Testis (tissue), 3 donors: ENCODE results near the gene DRAXIN. TPM values are rescaled to one million over a fixed set of nuclear protein-coding genes. Genes with fewer than 3 reads are reported as not detected.

Experiments used
- DNase-seq: peaks from one replicate; pipeline ENCODE4 v3.0.0-alpha.2; 2019
- H3K27ac ChIP-seq, 2 donors: fragments of 200-600 bp; sonication (generic); one replicate each; pipeline ENCODE4 v1.5.1; 2019
- H3K27me3 ChIP-seq: fragments of 200-600 bp; sonication (generic); one replicate; pipeline ENCODE4 v1.5.1; 2019
- H3K36me3 ChIP-seq: fragments of 200-600 bp; sonication (generic); one replicate; pipeline ENCODE4 v1.5.1; 2017; ENCODE audit warnings: low read depth; ENCODE audit errors: missing control alignments
- H3K4me1 ChIP-seq: fragments of 200-600 bp; sonication (generic); one replicate; pipeline ENCODE4 v1.5.1; 2019
- H3K4me3 ChIP-seq, 2 donors: fragments of 200-600 bp; sonication (generic); one replicate each; pipeline ENCODE4 v1.5.1; 2017 to 2019
- H3K9me3 ChIP-seq: fragments of 200-600 bp; sonication (generic); one replicate; pipeline ENCODE4 v1.5.1; 2017
- CTCF ChIP-seq, 3 experiments: fragments of 450-650 bp in 2 of 3; fragments of 200-600 bp in 1 of 3; sonication (generic) in 1 of 3; IDR thresholded peaks; one replicate each; pipeline ENCODE4 v1.5.1; 2016 to 2019; ENCODE audit warnings: antibody characterized with exemption in 3 of 3, mild to moderate bottlenecking in 2 of 3, moderate library complexity in 1 of 3
- POLR2A ChIP-seq: fragments of 450-650 bp; IDR thresholded peaks from one replicate; pipeline ENCODE4 v1.6.1; 2017; ENCODE audit warnings: antibody characterized with exemption, mild to moderate bottlenecking, moderate library complexity
- WGBS, 2 donors: methylation state at CpG; one replicate each; pipeline ENCODE4 v1.1.5; 2018; 5-methylcytosine and 5-hydroxymethylcytosine counted together
- intact Hi-C: fragments of 100-400 bp; cut with DNase I; formaldehyde crosslinking; loops from one replicate; pipeline ENCODE4 v1.15.1; 2023; ENCODE audit warnings: low total_unique reads
- polyA plus RNA-seq: library from polyadenylated mRNA; stranded (reverse); fragments of 350-450 nt; fragmentation: Illumina TruSeq; extraction: RNeasy Lipid Tissue Mini Kit (QIAGEN cat#74804); gene quantifications from one replicate; pipeline ENCODE4 v1.2.3, GENCODE V29; 2014; ENCODE audit warnings: low read depth, low replicate concordance; ENCODE audit not compliant: insufficient read depth
- total RNA-seq, 2 donors: library from RNA; depleted of rRNA; stranded (reverse); fragments of >200 nt; gene quantifications; one replicate each; pipeline ENCODE4 v1.2.3, GENCODE V29; 2016

Gene DRAXIN
- total and polyA plus RNA-seq, 3 donors from 2014 or later: 0.53 to 0.93 (median 0.79) TPM

- intact Hi-C loops: no loop called here
- WGBS, 2 donors: 0 to 7% methylated on average over 7 to 52 of the region's 94 CpGs
- no peaks in the 10 kb centered on the region for H3K36me3 ChIP-seq
- peak within 1 kb of the TSS; percentile 38 to 55 for H3K27ac ChIP-seq
- peak within 1 kb of the TSS; percentile 71 for H3K4me3 ChIP-seq
- peaks cover 23% of the 10 kb centered on the region for H3K4me1 ChIP-seq
- no peaks in the 10 kb centered on the region for H3K27me3 ChIP-seq
- DNase-seq: peak; percentile 53
- no peak for TF ChIP-seq POLR2A
- no peak for TF ChIP-seq CTCF (IDR thresholded peaks at IDR 0.05)
- no peaks in the 10 kb centered on the region for H3K9me3 ChIP-seq
These were observed 37.2 kb upstream of the DRAXIN start, which contains the start of the genes FBXO2 and FBXO44 for GRCh38 chr1:11654137-11654938. Gene FBXO2, minus strand, starts transcription at chr1:11654429. Its CDS starts 89 bp downstream, at chr1:11654340. Gene FBXO44, plus strand, starts transcription at chr1:11654877. Its CDS starts 959 bp downstream, at chr1:11655836.

GRCh38 chr1:11654939-11655808, 36.3 kb upstream of the DRAXIN start:
- H3K27ac ChIP-seq: peak overlapping the region in 1 of 2 donors; percentile 39
- 7 to 8% methylated on average over 8 to 26 of the region's 45 CpGs for WGBS, 2 donors
- DNase-seq: no peak
- H3K9me3 ChIP-seq: no peaks in the 10 kb centered on the region
- no peaks in the 10 kb centered on the region for H3K36me3 ChIP-seq
- TF ChIP-seq CTCF (IDR thresholded peaks at IDR 0.05) (no peak), POLR2A (no peak)
- H3K4me1 ChIP-seq: peaks cover 15% of the 10 kb centered on the region
- peak overlapping the region; percentile 71 for H3K4me3 ChIP-seq
- no peaks in the 10 kb centered on the region for H3K27me3 ChIP-seq
- intact Hi-C loops: no loop called here

- Histone ChIP-seq H3K4me3 (no peak overlapping the region), H3K27ac (no peak overlapping the region), H3K27me3 (no peaks in the 10 kb centered on the region), H3K4me1 (peaks cover 8% of the 10 kb centered on the region), H3K36me3 (no peaks in the 10 kb centered on the region), H3K9me3 (no peaks in the 10 kb centered on the region)
- intact Hi-C loops: no loop called here
- TF ChIP-seq POLR2A (no peak), CTCF (IDR thresholded peaks at IDR 0.05) (no peak)
- WGBS, 2 donors: 74 to 75% methylated on average over 6 of the region's 6 CpGs
- DNase-seq: no peak
These were observed 33.9 kb upstream of the DRAXIN start for GRCh38 chr1:11657654-11658053.

- no peaks in the 10 kb centered on the region for H3K27me3 ChIP-seq
- TF ChIP-seq POLR2A (no peak), CTCF (IDR thresholded peaks at IDR 0.05) (no peak)
- WGBS, 2 donors: 74 to 88% methylated on average over 10 to 23 of the region's 23 CpGs
- no peak for DNase-seq
- no peaks in the 10 kb centered on the region for H3K9me3 ChIP-seq
- H3K27ac ChIP-seq: no peak overlapping the region
- intact Hi-C loops: no loop called here
- no peaks in the 10 kb centered on the region for H3K36me3 ChIP-seq
- no peak overlapping the region for H3K4me3 ChIP-seq
- H3K4me1 ChIP-seq: peaks cover 8% of the 10 kb centered on the region
These were observed 33.0 kb upstream of the DRAXIN start for GRCh38 chr1:11658542-11658941.
